GM12878 (cell line): ENCODE measurements around the gene SFMBT1. TPM values are rescaled to one million over a fixed set of nuclear protein-coding genes. Genes with fewer than 3 reads are reported as not detected.

Experiments used
- CBX5 ChIP-seq: sonication (generic); IDR thresholded peaks from 2 replicates; pipeline ENCODE4 v1.6.1; 2016; ENCODE audit warnings: low read depth, moderate library complexity, mild to moderate bottlenecking, inconsistent platforms
- E2F4 ChIP-seq: IDR thresholded peaks from 2 replicates; pipeline ENCODE4 v1.6.1; 2012; ENCODE audit warnings: low read depth, low read length, improper control_type of control experiment
- IRF5 ChIP-seq: fragments of 450-650 bp; IDR thresholded peaks from 2 replicates; pipeline ENCODE4 v1.6.1; 2017; ENCODE audit warnings: borderline replicate concordance
- NFYA ChIP-seq: IDR thresholded peaks from 2 replicates; pipeline ENCODE4 v1.6.1; 2011; ENCODE audit warnings: low read depth, mild to moderate bottlenecking, low read length, improper control_type of control experiment, borderline replicate concordance
- NR2C2 ChIP-seq: IDR thresholded peaks from 2 replicates; pipeline ENCODE4 v1.6.1; 2011; ENCODE audit warnings: borderline replicate concordance, low read depth; ENCODE audit not compliant: control insufficient read depth, insufficient read length
- POU2F2 ChIP-seq: IDR thresholded peaks from 3 replicates; pipeline ENCODE4 v1.6.1; 2011; ENCODE audit warnings: low read depth, mild to moderate bottlenecking, low read length, borderline replicate concordance
- RAD51 ChIP-seq: fragments of 450-650 bp; IDR thresholded peaks from 2 replicates; pipeline ENCODE4 v1.6.1; 2016; ENCODE audit warnings: moderate library complexity, mild to moderate bottlenecking, inconsistent platforms
- USF1 ChIP-seq: IDR thresholded peaks from 2 replicates; pipeline ENCODE4 v1.6.1; 2011; ENCODE audit warnings: borderline replicate concordance, low read depth, mild to moderate bottlenecking, moderate library complexity, mixed read lengths, low read length; ENCODE audit not compliant: insufficient read depth; ENCODE audit errors: extremely low read length
- YY1 ChIP-seq: IDR thresholded peaks from 2 replicates; pipeline ENCODE4 v1.6.1; 2011; ENCODE audit warnings: low read depth, mild to moderate bottlenecking, low read length
- ZNF24 ChIP-seq: fragments of 450-650 bp; IDR thresholded peaks from 2 replicates; pipeline ENCODE4 v1.6.1; 2017; ENCODE audit warnings: antibody characterized with exemption, mild to moderate bottlenecking
- polyA plus RNA-seq, 11 experiments: library from polyadenylated mRNA; depleted of rRNA in 4 of 11; unstranded in 6 of 11; stranded (reverse) in 5 of 11; fragments of >200 nt; fragmentation: Nextera tagmentation in 4 of 11; fragmentation: Illumina TruSeq in 1 of 11; extraction: Ambion mirVana in 4 of 11; extraction: Trizol in 1 of 11; gene quantifications; 1 replicate in 1 of 11; 2 replicates in 10 of 11; pipeline versions ENCODE4 v1.2.1 to v1.2.3, GENCODE V29; 2011 to 2016; ENCODE audit warnings: inconsistent platforms in 2 of 11, missing spikeins in 2 of 11, low read depth in 1 of 11
- total RNA-seq, 4 experiments: library from RNA; depleted of rRNA in 3 of 4; stranded (reverse); fragments of >200 nt in 3 of 4; fragmentation: Illumina TruSeq in 1 of 4; extraction: Trizol in 1 of 4; gene quantifications; 2 replicates each; pipeline versions ENCODE4 v1.2.1 to v1.2.3, GENCODE V29; 2013 to 2021

SFMBT1 gene
- total and polyA plus RNA-seq, 10 of the 15 experiments (the other 5 are each of a cell fraction or from before 2014, with no cell fraction given), result 3.2 to 19.5 (median 11.4) TPM

- no peak for TF ChIP-seq POU2F2
- TF ChIP-seq IRF5, result no peak
- no peak for TF ChIP-seq RAD51
- no peak for TF ChIP-seq USF1
- no peak for TF ChIP-seq E2F4
- TF ChIP-seq NFYA, result no peak
- TF ChIP-seq YY1, result no peak
- TF ChIP-seq CBX5, result no peak
- TF ChIP-seq ZNF24, result no peak
- no peak for TF ChIP-seq NR2C2
Measured at GRCh38 chr3:52979190-52979983, 66.5 kb downstream of the SFMBT1 start (continued).
